PC-3 (cell line): Measurements from ENCODE around the gene GID4. TPM values are rescaled to one million over a fixed set of nuclear protein-coding genes. Genes with fewer than 3 reads are reported as not detected.

Experiments used
- ATAC-seq: fragments of 200-7000 bp; cut with Tn5 transposase; 2 replicates; pipeline ENCODE4 v1.9.1; 2020; ENCODE audit warnings: mild to moderate bottlenecking, moderate library complexity
- BruUV-seq: library from RNA; stranded (reverse); fragments of 400-500 nt; replicated peaks from 2 replicates; lab custom pipeline; 2021; lab: Mats Ljungman, UMichigan
- CTCF ChIA-PET: fragments of 300-600 bp; sonication (Branson Sonifier 250); formaldehyde crosslinking; loops from one replicate; lab custom pipeline; 2022; ENCODE audit warnings: antibody characterized with exemption; lab: Charles Lee
- POLR2A ChIA-PET: fragments of 300-600 bp; sonication (Branson Sonifier 250); formaldehyde crosslinking; loops from one replicate; lab custom pipeline; 2022; ENCODE audit warnings: antibody characterized with exemption; ENCODE audit not compliant: unreplicated experiment; lab: Charles Lee
- DNase-seq: peaks from one replicate; pipeline ENCODE4 v3.0.0-alpha.2; 2015
- H2AFZ ChIP-seq: fragments of 300-600 bp; sonication (generic); 2 replicates; pipeline ENCODE4 v1.6.0; 2016; ENCODE audit warnings: antibody characterized with exemption, low read length
- H3F3A ChIP-seq: fragments of 300-600 bp; sonication (generic); one replicate; pipeline ENCODE4 v1.6.0; 2017; ENCODE audit warnings: antibody characterized with exemption, low read length, control low read depth, mild to moderate bottlenecking; ENCODE audit not compliant: unreplicated experiment
- H3K27ac ChIP-seq: fragments of 300-600 bp; sonication (generic); 2 replicates; pipeline ENCODE4 v1.5.1; 2016; ENCODE audit warnings: mild to moderate bottlenecking, low read length
- H3K27me3 ChIP-seq: fragments of 300-600 bp; sonication (generic); 2 replicates; pipeline ENCODE4 v1.6.1; 2016; ENCODE audit warnings: low read length, mixed read lengths
- H3K36me3 ChIP-seq: fragments of 300-600 bp; sonication (generic); 2 replicates; pipeline ENCODE4 v1.6.1; 2016; ENCODE audit warnings: low read depth, mixed run types, low read length, mixed read lengths
- H3K4me1 ChIP-seq: fragments of 300-600 bp; sonication (generic); 2 replicates; pipeline ENCODE4 v1.5.1; 2016; ENCODE audit warnings: low read length; ENCODE audit not compliant: insufficient read depth
- H3K4me2 ChIP-seq: fragments of 300-600 bp; sonication (generic); 2 replicates; pipeline ENCODE4 v1.6.0; 2016; ENCODE audit warnings: low read length
- H3K4me3 ChIP-seq: fragments of 300-600 bp; sonication (generic); 2 replicates; pipeline ENCODE4 v1.5.1; 2016; ENCODE audit warnings: mild to moderate bottlenecking, low read length, mixed read lengths
- H3K79me2 ChIP-seq: fragments of 300-600 bp; sonication (generic); 2 replicates; pipeline ENCODE4 v1.6.1; 2017; ENCODE audit warnings: low read length, mixed read lengths
- H3K9ac ChIP-seq: fragments of 300-600 bp; sonication (generic); 2 replicates; pipeline ENCODE4 v1.6.0; 2016; ENCODE audit warnings: mild to moderate bottlenecking, low read length
- H3K9me2 ChIP-seq: fragments of 300-600 bp; sonication (generic); replicated peaks from 2 replicates; pipeline ENCODE4 v1.6.1; 2016; ENCODE audit warnings: mixed run types, low read length, mixed read lengths
- H3K9me3 ChIP-seq: fragments of 300-600 bp; sonication (generic); 2 replicates; pipeline ENCODE4 v1.6.1; 2016; ENCODE audit warnings: low read length, mixed read lengths
- H4K20me1 ChIP-seq: fragments of 300-600 bp; sonication (generic); 2 replicates; pipeline ENCODE4 v1.6.1; 2016; ENCODE audit warnings: low read length, mixed read lengths
- CTCF ChIP-seq: fragments of 300-600 bp; sonication (generic); conservative IDR thresholded peaks from 2 replicates; pipeline ENCODE4 v1.5.1; 2017; ENCODE audit warnings: antibody characterized with exemption, low read depth, mild to moderate bottlenecking, low read length
- EZH2 ChIP-seq: fragments of 300-600 bp; sonication (generic); IDR thresholded peaks from one replicate; pipeline ENCODE4 v1.6.1; 2017; ENCODE audit warnings: antibody characterized with exemption, mild to moderate bottlenecking, low read length; ENCODE audit not compliant: unreplicated experiment
- EZH2phosphoT487 ChIP-seq: fragments of 300-600 bp; sonication (generic); IDR thresholded peaks from 2 replicates; pipeline ENCODE4 v1.6.1; 2018; ENCODE audit warnings: mild to moderate bottlenecking, antibody characterized with exemption, low read length, borderline replicate concordance
- intact Hi-C: fragments of 100-400 bp; cut with micrococcal nuclease; formaldehyde crosslinking; loops from 2 replicates; pipeline ENCODE4 v1.9.0; 2023
- total RNA-seq: library from RNA; depleted of rRNA; stranded (reverse); fragments of >200 nt; gene quantifications from 2 replicates; pipeline ENCODE4 v1.2.3, GENCODE V29; 2014

Gene GID4
- total RNA-seq, 1 experiment from 2014 or later, result 7.3 TPM

- no peaks in the 10 kb centered on the region for H3K9me2 ChIP-seq
- TF ChIP-seq EZH2, result no peak
- no peak for TF ChIP-seq CTCF
- TF ChIP-seq EZH2phosphoT487, result no peak
- DNase-seq (no peak), ATAC-seq (no peak)
- intact Hi-C loops, result no loop called here
- H3K4me2 ChIP-seq, result no peak overlapping the region
- H3K4me3 ChIP-seq, result no peak overlapping the region
- H3K27me3 ChIP-seq, result no peaks in the 10 kb centered on the region
- ChIA-PET CTCF (no interaction called here), POLR2A (no interaction called here)
- H3K9ac ChIP-seq, result no peak overlapping the region
- H3K36me3 ChIP-seq, result peaks cover 3% of the 10 kb centered on the region; the same call in 1 of the 2 replicates
- no peaks in the 10 kb centered on the region for H3K4me1 ChIP-seq
- BruUV-seq, result no TSS peak
- H2AFZ ChIP-seq, result no peak overlapping the region
- H3K79me2 ChIP-seq, result no peaks in the 10 kb centered on the region
- no peak overlapping the region for H3K27ac ChIP-seq
- H3F3A ChIP-seq, result no peaks in the 10 kb centered on the region
- no peaks in the 10 kb centered on the region for H4K20me1 ChIP-seq
- H3K9me3 ChIP-seq, result no peaks in the 10 kb centered on the region
Measured at GRCh38 chr17:18015593-18015992, 23.6 kb upstream of the GID4 start.

- Histone ChIP-seq H3K4me3 (no peak overlapping the region), H3K4me1 (no peaks in the 10 kb centered on the region), H3K4me2 (no peak overlapping the region), H3K27me3 (no peaks in the 10 kb centered on the region), H3K9me2 (no peaks in the 10 kb centered on the region), H3K9me3 (no peaks in the 10 kb centered on the region), H3K9ac (no peak overlapping the region), H3K36me3 (peaks cover 7% of the 10 kb centered on the region; the same call in 1 of the 2 replicates), H3K27ac (no peak overlapping the region), H2AFZ (no peak overlapping the region), H3K79me2 (no peaks in the 10 kb centered on the region), H4K20me1 (no peaks in the 10 kb centered on the region), H3F3A (no peaks in the 10 kb centered on the region)
- no peak for ATAC-seq
- CTCF ChIA-PET, result interaction anchor here (0.6 kb wide), 1 partner anchor 21 kb away, joined by 4 read pairs; no protein-coding TSS in a partner anchor
- BruUV-seq, result no TSS peak
- no peak for DNase-seq
- POLR2A ChIA-PET, result no interaction called here
- intact Hi-C loops, result no loop called here
- TF ChIP-seq CTCF (no peak), EZH2phosphoT487 (no peak), EZH2 (no peak)
Measured at GRCh38 chr17:18016426-18016825, 22.8 kb upstream of the GID4 start.

GRCh38 chr17:18017958-18018357 lies 21.2 kb upstream of the GID4 start:
- Histone ChIP-seq H3K9me2 (no peaks in the 10 kb centered on the region), H3K4me2 (no peak overlapping the region), H3K79me2 (no peaks in the 10 kb centered on the region), H4K20me1 (no peaks in the 10 kb centered on the region), H3K27me3 (no peaks in the 10 kb centered on the region), H3K36me3 (peaks cover 9% of the 10 kb centered on the region; the same call in 1 of the 2 replicates), H3K4me1 (no peaks in the 10 kb centered on the region), H3K9ac (no peak overlapping the region), H3K9me3 (no peaks in the 10 kb centered on the region), H3K4me3 (no peak overlapping the region), H3F3A (no peaks in the 10 kb centered on the region), H3K27ac (no peak overlapping the region), H2AFZ (no peak overlapping the region)
- no peak for ATAC-seq
- ChIA-PET CTCF (no interaction called here), POLR2A (no interaction called here)
- no peak for TF ChIP-seq CTCF
- no peak for TF ChIP-seq EZH2
- no peak for TF ChIP-seq EZH2phosphoT487
- no peak for DNase-seq
- BruUV-seq, result no TSS peak
- intact Hi-C loops, result no loop called here
